SIG-M5 treated with dmso at 0.1 percent for 504 hours (cell line): ENCODE measurements around the gene ODAPH.
"Not testable (repeated sequence)": the region's sequence is repeated elsewhere in the genome, so short reads cannot be mapped to it uniquely, and the experiment has no call there.

Experiments
- DNase-seq: peaks from one replicate; lab custom pipeline; 2025; ENCODE audit not compliant: unreplicated experiment; lab: John Stamatoyannopoulos, UW

The ODAPH gene, protein sequence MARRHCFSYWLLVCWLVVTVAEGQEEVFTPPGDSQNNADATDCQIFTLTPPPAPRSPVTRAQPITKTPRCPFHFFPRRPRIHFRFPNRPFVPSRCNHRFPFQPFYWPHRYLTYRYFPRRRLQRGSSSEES

GRCh38 chr4:75555294-75556164 lies at the start of gene ODAPH:
ODAPH (plus strand) TSS chr4:75556066; CDS start chr4:75556083, 17 bp downstream.
- DNase-seq: no peak

DNA sequence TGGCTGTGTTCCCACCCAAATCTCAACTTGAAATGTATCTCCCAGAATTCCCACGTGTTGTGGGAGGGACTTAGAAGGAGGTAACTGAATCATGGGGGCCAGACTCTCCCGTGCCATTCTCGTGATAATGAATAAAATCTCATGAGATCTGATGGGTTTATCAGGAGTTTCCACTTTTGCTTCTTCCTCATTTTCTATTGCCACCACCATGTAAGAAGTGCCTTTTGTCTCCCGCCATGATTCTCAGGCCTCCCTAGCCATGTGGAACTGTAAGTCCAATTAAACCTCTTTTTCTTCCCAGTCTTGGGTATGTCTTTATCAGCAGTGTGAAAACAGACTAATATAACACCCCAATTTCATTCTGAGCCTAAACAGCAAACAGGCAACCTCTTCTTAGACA lies 46.3 kb upstream of the ODAPH start:
- not testable (repeated sequence) for DNase-seq

GRCh38 chr4:75511841-75512240 lies 44.0 kb upstream of the ODAPH start:
- DNase-seq: peak; percentile 10

DNA sequence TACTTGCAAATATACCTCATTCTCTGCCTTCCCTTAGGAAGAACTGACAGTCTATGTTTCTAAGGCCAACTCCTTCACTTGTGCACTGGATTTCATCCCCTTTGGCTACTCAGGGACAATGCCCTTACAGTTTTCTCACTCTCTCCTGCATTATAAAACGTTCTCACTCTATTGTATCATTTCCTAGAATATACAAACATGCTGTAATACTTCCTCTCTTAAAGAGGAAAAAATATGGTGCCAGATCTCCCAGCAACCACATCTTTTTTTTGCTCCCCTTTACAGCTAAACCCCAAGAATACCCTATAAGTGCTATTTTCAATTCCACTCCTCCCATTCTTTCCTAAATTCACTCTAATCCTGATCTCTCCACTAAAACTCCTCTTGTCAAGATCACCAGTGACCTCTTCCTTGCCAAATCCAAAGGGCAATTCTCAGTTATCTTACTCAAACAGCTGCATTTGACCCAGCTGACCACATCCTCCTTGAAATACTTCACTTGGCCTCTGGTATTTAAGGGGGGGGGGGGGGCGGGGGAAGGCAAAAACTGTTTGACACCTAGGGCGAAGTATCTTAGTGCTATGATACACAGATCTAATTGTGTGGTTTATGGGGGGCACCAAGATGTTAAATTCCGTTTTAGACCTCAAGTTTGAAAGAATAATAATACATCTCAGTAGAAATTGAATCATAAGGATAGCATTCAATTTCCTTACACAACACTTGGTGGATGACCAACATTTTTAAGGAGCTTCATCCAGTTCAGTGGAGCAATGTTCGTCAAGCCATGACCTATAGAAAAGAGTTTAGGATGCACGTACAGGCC lies 43.3 kb upstream of the ODAPH start:
- peak; percentile 64 for DNase-seq

GRCh38 chr4:75513526-75514130 lies 42.2 kb upstream of the ODAPH start:
- DNase-seq: no peak

DNA sequence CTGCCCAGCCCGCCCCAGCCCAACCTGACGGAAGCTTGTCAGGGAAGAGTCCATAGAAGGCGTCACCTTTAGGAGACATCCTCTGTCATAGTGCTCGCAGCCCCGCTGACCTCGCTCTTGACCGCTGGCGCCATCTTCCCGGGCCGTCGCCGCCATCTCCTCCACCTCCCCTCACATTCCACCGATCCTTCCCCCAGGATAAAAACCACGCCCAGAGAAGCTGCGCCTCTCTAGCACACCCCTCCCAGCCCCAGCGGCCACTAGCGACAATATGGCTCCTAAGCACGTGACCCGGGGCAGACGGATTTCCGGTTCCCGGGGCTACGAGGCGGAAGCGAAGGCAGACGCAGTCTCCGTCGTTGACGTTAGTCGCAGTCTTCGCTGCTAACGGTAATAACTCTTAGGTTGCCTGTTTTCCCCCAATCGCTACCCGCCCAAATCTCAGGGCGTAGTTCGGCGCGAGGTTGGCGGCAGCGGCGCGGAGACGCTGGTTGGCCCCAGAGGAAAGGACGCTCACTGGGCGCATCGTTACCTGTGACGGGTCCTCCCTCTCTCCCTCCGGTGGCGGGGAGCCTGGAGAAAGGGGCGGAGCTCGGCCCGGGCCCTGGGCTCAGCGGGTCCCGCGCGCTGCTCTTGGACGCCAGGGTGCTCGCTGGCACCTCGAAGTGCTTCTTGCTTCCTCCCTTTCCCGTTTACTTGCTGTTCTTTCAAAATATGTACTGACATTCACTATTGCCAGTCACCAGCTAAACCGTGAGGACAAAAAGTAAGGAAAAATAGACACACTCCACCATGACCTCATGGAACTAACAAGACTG lies 41.5 kb upstream of the ODAPH start, which contains the start of the genes RCHY1 and THAP6:
RCHY1 (minus strand) TSS at position 273 of the 818 bp plus-strand sequence; CDS start at position 156, 117 bp downstream.
THAP6 (plus strand) TSS at position 343 of the 818 bp plus-strand sequence. CDS start 980 bp downstream, outside the sequence.
- DNase-seq: peak; percentile 96

DNA sequence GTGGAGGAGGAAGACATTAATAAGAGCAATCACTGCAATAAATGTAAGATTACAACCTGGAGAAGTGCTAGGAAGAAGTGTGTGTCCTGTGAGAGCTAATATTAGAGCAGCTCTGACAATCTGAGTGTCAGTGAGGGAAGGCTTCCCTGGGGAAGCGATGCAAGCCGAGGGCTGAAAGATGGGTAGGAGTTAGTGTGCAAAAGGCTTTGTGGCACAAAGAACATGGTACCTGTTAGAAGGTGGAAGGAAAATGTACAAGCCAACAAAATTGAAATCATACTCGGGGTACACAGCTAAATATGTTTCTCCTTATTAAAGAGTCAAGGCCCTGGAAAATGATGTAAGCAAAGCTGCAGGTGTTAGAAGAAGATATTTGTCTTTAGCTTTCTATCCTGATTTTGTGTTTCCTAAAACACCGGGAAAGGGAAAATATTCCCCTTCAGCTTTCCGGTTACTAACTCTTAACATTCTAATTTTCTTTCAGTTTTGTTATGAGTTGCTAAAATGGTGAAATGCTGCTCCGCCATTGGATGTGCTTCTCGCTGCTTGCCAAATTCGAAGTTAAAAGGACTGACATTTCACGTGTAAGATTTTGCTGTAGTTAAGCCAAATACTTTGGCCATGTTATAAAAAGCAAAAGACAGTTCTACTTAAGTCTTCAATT lies 40.8 kb upstream of the ODAPH start:
- DNase-seq: peak; percentile 7

GRCh38 chr4:75516144-75516543 lies 39.7 kb upstream of the ODAPH start:
- no peak for DNase-seq

DNA sequence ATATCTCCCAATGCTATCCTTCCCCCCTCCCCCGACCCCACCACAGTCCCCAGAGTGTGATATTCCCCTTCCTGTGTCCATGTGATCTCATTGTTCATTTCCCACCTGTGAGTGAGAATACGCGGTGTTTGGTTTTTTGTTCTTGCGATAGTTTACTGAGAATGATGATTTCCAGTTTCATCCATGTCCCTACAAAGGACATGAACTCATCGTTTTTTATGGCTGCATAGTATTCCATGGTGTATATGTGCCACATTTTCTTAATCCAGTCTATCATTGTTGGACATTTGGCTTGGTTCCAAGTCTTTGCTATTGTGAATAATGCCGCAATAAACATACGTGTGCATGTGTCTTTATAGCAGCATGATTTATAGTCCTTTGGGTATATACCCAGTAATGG lies 36.4 kb upstream of the ODAPH start:
- not testable (repeated sequence) for DNase-seq

DNA sequence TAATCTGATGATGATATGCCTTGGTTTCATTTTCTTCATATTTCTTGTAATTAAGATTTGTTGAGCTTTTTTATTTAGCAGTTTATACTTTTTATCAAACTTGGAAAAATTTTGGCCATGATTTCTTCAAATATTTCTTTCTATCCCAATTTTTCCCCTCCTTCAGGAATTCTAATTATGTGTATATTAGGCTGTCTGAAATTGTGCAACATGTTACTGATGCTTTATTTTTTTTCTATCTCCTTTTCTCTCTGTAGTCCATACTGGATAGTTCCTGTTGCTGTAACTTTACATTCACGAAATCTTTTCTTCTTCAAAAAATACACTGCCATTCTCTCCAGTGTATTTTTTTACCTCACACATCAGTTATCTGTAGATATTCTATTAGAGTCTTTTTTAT lies 30.8 kb upstream of the ODAPH start:
- DNase-seq: no peak

DNA sequence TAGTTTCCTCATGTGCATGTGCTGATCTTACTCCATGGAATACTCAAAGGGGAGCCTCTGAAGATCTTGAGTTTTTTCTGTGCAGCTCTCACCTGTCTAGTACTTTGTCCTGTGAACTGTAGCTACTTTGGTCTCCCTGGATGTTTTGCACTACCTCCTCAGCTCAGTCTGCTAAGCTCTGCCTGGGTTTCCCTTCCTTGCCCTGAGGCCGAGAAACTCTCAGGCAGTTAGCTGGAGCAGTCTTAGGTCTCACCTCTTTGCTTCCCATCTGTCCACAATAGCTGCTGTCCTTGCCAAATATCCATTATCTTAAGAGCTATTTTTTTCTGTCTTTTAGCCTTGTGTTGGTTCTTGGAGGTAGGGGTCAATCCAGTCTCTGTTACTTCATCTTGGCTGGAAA lies 30.0 kb upstream of the ODAPH start:
- DNase-seq: no peak

DNA sequence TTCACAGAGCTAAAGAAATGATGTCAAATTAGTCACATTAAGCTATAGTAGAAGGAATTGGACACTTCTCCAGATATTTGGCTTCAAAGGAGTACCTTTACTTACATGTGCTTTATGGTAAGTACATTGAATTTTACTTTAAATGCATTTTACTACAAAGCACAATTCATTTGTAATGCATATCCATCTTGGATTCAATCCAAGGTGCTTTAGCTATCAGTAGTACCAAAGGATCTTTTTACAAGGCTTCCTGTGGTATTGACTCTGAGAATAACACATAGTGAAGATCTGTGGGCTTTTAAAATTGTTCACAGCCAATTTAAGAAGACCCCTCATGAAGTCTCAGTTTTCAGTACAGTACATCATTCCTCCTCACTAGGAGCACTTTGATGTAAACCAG lies 28.4 kb upstream of the ODAPH start:
- no peak for DNase-seq

GRCh38 chr4:75530556-75531322 lies 25.1 kb upstream of the ODAPH start:
- no peak for DNase-seq

DNA sequence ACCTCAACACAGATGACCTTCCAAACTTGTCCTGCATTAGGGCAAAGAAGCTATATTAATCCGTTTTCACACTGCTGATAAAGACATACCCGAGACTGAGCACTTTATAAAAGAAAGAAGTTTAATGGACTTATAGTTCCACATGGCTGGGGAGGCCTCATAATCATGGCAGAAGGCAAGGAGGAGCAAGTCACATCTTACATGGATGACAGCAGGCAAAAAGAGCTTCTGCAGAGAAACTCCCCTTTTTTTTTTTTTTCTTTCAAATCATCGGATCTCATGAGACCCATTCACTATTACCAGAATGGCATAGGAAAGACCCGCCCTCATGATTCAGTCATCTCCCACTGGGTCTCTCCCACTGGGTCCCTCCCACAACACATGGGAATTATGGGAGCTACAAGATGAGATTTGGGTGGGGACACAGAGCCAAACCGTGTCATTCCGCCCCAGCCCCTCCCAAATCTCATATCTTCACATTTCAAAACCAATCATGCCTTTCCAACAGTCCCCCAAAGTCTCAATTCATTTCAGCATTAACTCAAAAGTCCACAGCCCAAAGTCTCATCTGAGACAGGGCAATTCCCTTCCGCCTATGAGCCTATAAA lies 24.2 kb upstream of the ODAPH start:
- not testable (repeated sequence) for DNase-seq

GRCh38 chr4:75533339-75533887 lies 22.5 kb upstream of the ODAPH start:
- DNase-seq: not testable (repeated sequence)

GRCh38 chr4:75533926-75534325 lies 21.9 kb upstream of the ODAPH start:
- not testable (repeated sequence) for DNase-seq

- DNase-seq: not testable (repeated sequence)
Measured at GRCh38 chr4:75537308-75537707, 18.6 kb upstream of the ODAPH start.

DNA sequence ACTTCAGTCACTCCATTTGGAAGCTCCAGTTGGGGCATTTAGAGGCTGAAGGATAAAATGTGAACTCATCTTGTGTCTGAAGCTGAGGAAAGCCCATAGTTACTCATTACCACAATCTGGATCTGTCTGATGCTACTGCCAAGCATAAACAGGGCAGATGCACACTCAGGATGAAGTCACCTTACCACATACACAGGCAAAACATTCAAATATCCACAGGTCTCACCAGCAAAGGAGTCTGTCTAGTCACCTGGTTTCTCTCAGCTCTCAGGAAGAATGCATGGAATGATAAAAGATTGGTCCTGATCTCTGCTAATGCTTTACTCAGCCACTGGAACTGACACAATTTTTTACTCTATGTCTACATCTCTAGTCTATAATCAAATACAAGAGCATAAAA lies 13.0 kb upstream of the ODAPH start:
- no peak for DNase-seq
